ENCODE data around the gene GOLPH3. TPM values are rescaled to one million over a fixed set of nuclear protein-coding genes. Genes with fewer than 3 reads are reported as not detected.
A peak's percentile ranks its signal among the peaks of the same experiment; 100 is the strongest.
"Not testable (repeated sequence)": the region's sequence is repeated elsewhere in the genome, so short reads cannot be mapped to it uniquely, and the experiment has no call there.

GOLPH3 gene
- total RNA-seq, 3 donors from 2014 or later = 108 to 116 (median 113) TPM

- peaks cover 7% of the 10 kb centered on the region for H3K27me3 Mint-ChIP-seq (ENCODE audit: low read depth)
- ATAC-seq (no peak), DNase-seq (no peak)
- H3K36me3 Mint-ChIP-seq (ENCODE audit: insufficient read depth) = no peaks in the 10 kb centered on the region
- H3K4me1 Mint-ChIP-seq (ENCODE audit: low read depth) = no peaks in the 10 kb centered on the region
- no peak overlapping the region for H3K4me3 Mint-ChIP-seq
- H3K9me3 Mint-ChIP-seq = no peaks in the 10 kb centered on the region
Observed at GRCh38 chr5:32190095-32190494, 16.0 kb upstream of the GOLPH3 start.

GRCh38 chr5:32187675-32188074, 13.6 kb upstream of the GOLPH3 start:
- no peaks in the 10 kb centered on the region for H3K9me3 Mint-ChIP-seq
- DNase-seq (no peak), ATAC-seq (no peak)
- H3K36me3 Mint-ChIP-seq (ENCODE audit: insufficient read depth) = no peaks in the 10 kb centered on the region
- no peak overlapping the region for H3K4me3 Mint-ChIP-seq
- H3K27me3 Mint-ChIP-seq (ENCODE audit: low read depth) = no peaks in the 10 kb centered on the region
- H3K4me1 Mint-ChIP-seq (ENCODE audit: low read depth) = peaks cover 2% of the 10 kb centered on the region

DNA sequence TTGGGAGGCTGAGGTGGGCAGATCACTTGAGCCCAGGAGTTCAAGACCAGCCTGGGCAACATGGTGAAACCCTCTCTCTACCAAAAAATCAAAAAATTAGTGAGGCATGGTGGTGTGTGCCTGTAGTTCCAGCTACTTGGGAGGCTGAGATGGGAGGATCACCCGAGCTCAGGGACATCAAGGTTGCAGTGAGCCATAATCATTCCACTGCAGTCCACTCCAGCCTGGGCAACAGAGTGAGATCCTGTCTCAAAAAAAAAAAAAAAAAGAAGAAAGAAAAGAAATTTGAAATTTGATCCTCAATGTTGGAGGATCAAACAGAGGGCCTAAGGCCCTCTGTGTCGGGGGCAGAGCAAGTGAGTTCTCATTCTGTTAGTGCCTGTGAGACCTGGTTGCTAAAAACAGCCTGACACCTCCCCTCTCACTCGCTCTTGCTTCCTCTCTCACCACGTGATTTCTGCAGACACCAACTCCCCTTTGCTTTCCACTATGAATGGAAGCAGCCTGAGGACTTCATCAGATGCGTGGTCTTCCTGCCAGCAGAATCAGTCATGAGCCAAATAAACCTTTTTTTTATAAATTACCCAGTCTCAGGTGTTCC, 8.4 kb upstream of the GOLPH3 start:
- Mint-ChIP-seq H3K9me3 (no peaks in the 10 kb centered on the region), H3K4me3 (no peak overlapping the region), H3K36me3 (ENCODE audit: insufficient read depth) (no peaks in the 10 kb centered on the region), H3K4me1 (ENCODE audit: low read depth) (peaks cover 2% of the 10 kb centered on the region), H3K27me3 (ENCODE audit: low read depth) (peaks cover 3% of the 10 kb centered on the region)
- ATAC-seq = no peak
- no peak for DNase-seq

DNA sequence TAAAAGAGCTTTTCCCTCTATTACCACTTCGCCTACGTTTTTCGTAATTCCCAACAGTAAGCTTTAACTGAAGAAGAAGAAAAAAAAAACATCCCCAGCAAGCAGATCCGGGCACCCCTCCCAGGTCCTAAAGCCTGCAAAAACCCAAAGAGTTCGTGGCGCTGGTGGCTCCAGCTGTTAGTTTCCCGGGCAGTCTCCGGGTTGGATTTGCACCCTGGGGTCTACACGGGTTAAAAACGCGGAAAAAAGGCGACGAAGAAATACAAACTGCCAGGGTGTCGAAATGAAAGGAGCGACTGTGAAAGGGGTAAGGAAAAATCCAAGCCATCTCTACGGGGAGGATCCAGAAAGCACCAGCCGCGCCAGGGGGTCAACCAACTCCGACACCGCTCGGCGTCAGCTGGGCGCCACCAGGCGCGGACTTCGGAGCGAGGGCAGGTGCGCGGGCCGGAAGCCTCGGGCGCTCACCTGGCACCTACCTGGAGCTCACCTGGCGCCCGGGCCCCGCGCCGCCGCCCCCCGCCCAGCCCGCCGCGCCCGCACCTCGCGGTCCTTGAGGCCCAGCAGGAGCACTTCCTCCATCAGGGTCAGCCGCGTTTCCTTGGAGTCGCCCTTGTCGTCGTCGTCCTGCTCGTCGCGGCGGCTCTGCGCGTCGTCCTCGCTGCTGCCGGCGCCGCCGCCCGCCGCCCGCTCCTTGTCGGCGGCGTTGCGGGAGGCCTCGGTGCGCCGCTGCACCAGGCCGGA, 680 bp downstream of the GOLPH3 start:
- H3K4me3 Mint-ChIP-seq = peak overlapping the region; percentile 99
- H3K27me3 Mint-ChIP-seq (ENCODE audit: low read depth) = peaks cover 3% of the 10 kb centered on the region
- peak; percentile 39 to 49 for ATAC-seq
- no peaks in the 10 kb centered on the region for H3K9me3 Mint-ChIP-seq
- peaks cover 35% of the 10 kb centered on the region for H3K4me1 Mint-ChIP-seq (ENCODE audit: low read depth)
- peak; percentile 16 for DNase-seq
- H3K36me3 Mint-ChIP-seq (ENCODE audit: insufficient read depth) = peaks cover 19% of the 10 kb centered on the region

- ATAC-seq = no peak
- H3K36me3 Mint-ChIP-seq (ENCODE audit: insufficient read depth) = peaks cover 22% of the 10 kb centered on the region
- peaks cover 40% of the 10 kb centered on the region for H3K4me1 Mint-ChIP-seq (ENCODE audit: low read depth)
- H3K27me3 Mint-ChIP-seq (ENCODE audit: low read depth) = peaks cover 3% of the 10 kb centered on the region
- DNase-seq = no peak
- peak overlapping the region; percentile 99 for H3K4me3 Mint-ChIP-seq
- H3K9me3 Mint-ChIP-seq = no peaks in the 10 kb centered on the region
Observed at GRCh38 chr5:32172923-32173266, 1.2 kb downstream of the GOLPH3 start.

- not testable (repeated sequence) for H3K27me3 Mint-ChIP-seq (ENCODE audit: low read depth); ATAC-seq; H3K9me3 Mint-ChIP-seq; DNase-seq
- Mint-ChIP-seq H3K4me1 (ENCODE audit: low read depth) (peaks cover 40% of the 10 kb centered on the region), H3K36me3 (ENCODE audit: insufficient read depth) (peaks cover 22% of the 10 kb centered on the region), H3K4me3 (peak overlapping the region; percentile 99)
Observed at GRCh38 chr5:32172186-32172911, 1.8 kb downstream of the GOLPH3 start.

- H3K4me3 Mint-ChIP-seq = peak overlapping the region; percentile 30
- H3K27me3 Mint-ChIP-seq (ENCODE audit: low read depth) = no peaks in the 10 kb centered on the region
- ATAC-seq (no peak), DNase-seq (no peak)
- H3K9me3 Mint-ChIP-seq = no peaks in the 10 kb centered on the region
- H3K4me1 Mint-ChIP-seq (ENCODE audit: low read depth) = peaks cover 39% of the 10 kb centered on the region
- peaks cover 22% of the 10 kb centered on the region for H3K36me3 Mint-ChIP-seq (ENCODE audit: insufficient read depth)
Observed at GRCh38 chr5:32170303-32171151, 3.6 kb downstream of the GOLPH3 start.

- Mint-ChIP-seq H3K27me3 (ENCODE audit: low read depth) (no peaks in the 10 kb centered on the region), H3K4me1 (ENCODE audit: low read depth) (peaks cover 47% of the 10 kb centered on the region), H3K4me3 (no peak overlapping the region), H3K36me3 (ENCODE audit: insufficient read depth) (peaks cover 22% of the 10 kb centered on the region), H3K9me3 (no peaks in the 10 kb centered on the region)
- no peak for DNase-seq
- no peak for ATAC-seq
Observed at GRCh38 chr5:32168460-32169033, 5.6 kb downstream of the GOLPH3 start.

DNA sequence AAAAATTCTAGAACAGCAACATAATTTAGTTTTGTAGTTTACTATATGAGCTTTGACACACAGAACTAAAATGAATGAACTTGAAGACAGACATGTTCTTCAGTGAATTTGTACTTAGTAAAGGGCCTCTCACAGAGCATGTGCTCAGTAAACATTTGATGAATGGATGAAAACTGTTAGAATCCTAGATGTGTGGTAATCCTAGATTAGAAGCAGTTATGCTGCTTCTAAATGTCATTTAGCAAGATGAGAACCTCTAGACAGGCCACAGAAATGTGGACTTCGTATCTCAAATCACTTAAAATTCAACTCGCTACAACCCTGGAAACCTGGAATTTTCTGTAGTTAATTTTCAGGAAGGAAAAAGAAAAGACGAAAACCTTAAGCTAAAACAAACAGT, 8.5 kb downstream of the GOLPH3 start:
- Mint-ChIP-seq H3K9me3 (no peaks in the 10 kb centered on the region), H3K36me3 (ENCODE audit: insufficient read depth) (peaks cover 22% of the 10 kb centered on the region), H3K4me1 (ENCODE audit: low read depth) (peaks cover 49% of the 10 kb centered on the region), H3K27me3 (ENCODE audit: low read depth) (no peaks in the 10 kb centered on the region), H3K4me3 (no peak overlapping the region)
- ATAC-seq (no peak), DNase-seq (no peak)

DNA sequence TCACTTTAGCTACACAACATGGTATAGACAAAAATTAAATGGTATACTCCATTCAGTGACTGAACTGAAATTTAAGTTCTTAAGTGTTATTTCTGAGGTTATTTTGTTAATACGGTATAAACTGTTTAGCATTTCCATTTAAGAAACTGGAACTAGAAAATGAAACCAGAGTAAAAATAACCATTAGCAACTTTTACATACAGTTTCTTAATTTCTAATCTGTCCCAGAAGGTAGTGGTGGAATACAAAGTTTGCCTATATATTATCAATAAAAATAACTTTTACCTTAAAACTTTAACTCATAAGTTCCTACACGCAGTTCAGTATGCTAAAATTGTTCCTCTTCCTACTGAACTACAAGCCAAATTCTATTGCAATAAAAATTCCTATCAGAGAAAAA, 10.3 kb downstream of the GOLPH3 start:
- ATAC-seq = no peak
- DNase-seq = no peak
- Mint-ChIP-seq H3K36me3 (ENCODE audit: insufficient read depth) (peaks cover 12% of the 10 kb centered on the region), H3K4me1 (ENCODE audit: low read depth) (peaks cover 37% of the 10 kb centered on the region), H3K9me3 (no peaks in the 10 kb centered on the region), H3K27me3 (ENCODE audit: low read depth) (no peaks in the 10 kb centered on the region), H3K4me3 (no peak overlapping the region)

- Mint-ChIP-seq H3K4me3 (no peak overlapping the region), H3K27me3 (ENCODE audit: low read depth) (no peaks in the 10 kb centered on the region), H3K36me3 (ENCODE audit: insufficient read depth) (peaks cover 5% of the 10 kb centered on the region), H3K4me1 (ENCODE audit: low read depth) (peaks cover 30% of the 10 kb centered on the region), H3K9me3 (no peaks in the 10 kb centered on the region)
- DNase-seq (no peak), ATAC-seq (no peak)
Observed at GRCh38 chr5:32163053-32163452, 11.1 kb downstream of the GOLPH3 start.

GRCh38 chr5:32160228-32160627, 13.9 kb downstream of the GOLPH3 start:
- DNase-seq = no peak
- no peak for ATAC-seq
- Mint-ChIP-seq H3K4me1 (ENCODE audit: low read depth) (peaks cover 32% of the 10 kb centered on the region), H3K27me3 (ENCODE audit: low read depth) (no peaks in the 10 kb centered on the region), H3K4me3 (no peak overlapping the region), H3K9me3 (no peaks in the 10 kb centered on the region), H3K36me3 (ENCODE audit: insufficient read depth) (peaks cover 5% of the 10 kb centered on the region)

GRCh38 chr5:32159328-32160072, 14.6 kb downstream of the GOLPH3 start:
- Mint-ChIP-seq H3K4me3 (no peak overlapping the region), H3K4me1 (ENCODE audit: low read depth) (peaks cover 32% of the 10 kb centered on the region), H3K9me3 (no peaks in the 10 kb centered on the region), H3K27me3 (ENCODE audit: low read depth) (no peaks in the 10 kb centered on the region), H3K36me3 (ENCODE audit: insufficient read depth) (peaks cover 5% of the 10 kb centered on the region)
- ATAC-seq (peak in 1 of 2 donors; percentile 56), DNase-seq (no peak)

Measured in activated T-cell treated with anti-CD3 and anti-CD28 coated beads, Interleukin-2, amount 50 U/mL, for 4 hours (primary cell).